Breast epithelium (tissue), 3 donors: Measurements from ENCODE around the gene LRRFIP2.

ENCODE experiments used
- CTCF ChIP-seq, 3 donors: fragments of 450-650 bp; IDR thresholded peaks; one replicate each; pipeline ENCODE4 v1.5.1; 2016 to 2017; ENCODE audit warnings: antibody characterized with exemption in 3 of 3, mild to moderate bottlenecking in 3 of 3, moderate library complexity in 3 of 3
- POLR2A ChIP-seq: fragments of 450-650 bp; IDR thresholded peaks from one replicate; pipeline ENCODE4 v1.6.1; 2016; ENCODE audit warnings: antibody characterized with exemption, mild to moderate bottlenecking, moderate library complexity
- POLR2AphosphoS5 ChIP-seq, 3 donors: sonication (generic); formaldehyde crosslinking; IDR thresholded peaks; one replicate each; pipeline ENCODE4 v1.6.1; 2017; ENCODE audit warnings: antibody characterized with exemption in 3 of 3

GRCh38 chr3:37139567-37140052 lies 34.8 kb downstream of the LRRFIP2 start:
- TF ChIP-seq CTCF (IDR thresholded peaks at IDR 0.05), result no peak
- no peak for TF ChIP-seq POLR2A
- no peak for TF ChIP-seq POLR2AphosphoS5 (IDR thresholded peaks at IDR 0.05)
